Mucosa of gallbladder (tissue), 1 donor: ENCODE data around the gene BCL2L15. TPM values are rescaled to one million over a fixed set of nuclear protein-coding genes. Genes with fewer than 3 reads are reported as not detected.
"Not testable (repeated sequence)": the region's sequence is repeated elsewhere in the genome, so short reads cannot be mapped to it uniquely, and the experiment has no call there.

Source experiments
- DNase-seq: peaks from one replicate; pipeline ENCODE4 v3.0.0-alpha.2; 2020; ENCODE audit warnings: low spot score
- total RNA-seq: library from RNA; stranded (reverse); gene quantifications from one replicate; pipeline ENCODE4 v1.2.1, GENCODE V29; 2021
- donor health status: DM: no; HTN: no; CAD: no.

Gene BCL2L15
- total RNA-seq, 1 donor from 2014 or later: 20.9 TPM

GRCh38 chr1:113871597-113872113 lies 15.7 kb downstream of the BCL2L15 start, which contains the start of gene PTPN22:
Gene PTPN22, minus strand, starts transcription at chr1:113871712.
- DNase-seq: peak; percentile 54

GRCh38 chr1:113870778-113871177 lies 16.6 kb downstream of the BCL2L15 start:
- DNase-seq: no peak

- no peak for DNase-seq
These were observed 18.8 kb downstream of the BCL2L15 start for GRCh38 chr1:113868387-113869083.

- DNase-seq: no peak
These were observed 25.7 kb downstream of the BCL2L15 start for GRCh38 chr1:113861641-113862040.

- no peak for DNase-seq
These were observed 26.5 kb downstream of the BCL2L15 start for GRCh38 chr1:113860891-113861290.

GRCh38 chr1:113859478-113860175 lies 27.8 kb downstream of the BCL2L15 start:
- no peak for DNase-seq

GRCh38 chr1:113858982-113859381 lies 28.4 kb downstream of the BCL2L15 start:
- DNase-seq: no peak

GRCh38 chr1:113858418-113858817 lies 29.0 kb downstream of the BCL2L15 start:
- DNase-seq: no peak

- no peak for DNase-seq
These were observed 29.6 kb downstream of the BCL2L15 start for GRCh38 chr1:113857776-113858175.

GRCh38 chr1:113856401-113856790 lies 31.0 kb downstream of the BCL2L15 start:
- DNase-seq: no peak

GRCh38 chr1:113855630-113856400 lies 31.6 kb downstream of the BCL2L15 start:
- DNase-seq: no peak

GRCh38 chr1:113854234-113854633 lies 33.1 kb downstream of the BCL2L15 start:
- no peak for DNase-seq

- DNase-seq: not testable (repeated sequence)
These were observed 34.7 kb downstream of the BCL2L15 start for GRCh38 chr1:113852694-113853093.

GRCh38 chr1:113850127-113850796 lies 37.1 kb downstream of the BCL2L15 start:
- DNase-seq: no peak

- no peak for DNase-seq
These were observed 38.3 kb downstream of the BCL2L15 start for GRCh38 chr1:113849072-113849471.

GRCh38 chr1:113846391-113847035 lies 40.9 kb downstream of the BCL2L15 start:
- DNase-seq: no peak

- DNase-seq: no peak
These were observed 50.8 kb downstream of the BCL2L15 start for GRCh38 chr1:113836534-113836933.

- peak; percentile 16 for DNase-seq
These were observed 51.6 kb downstream of the BCL2L15 start for GRCh38 chr1:113835686-113836290.

GRCh38 chr1:113834716-113835115 lies 52.7 kb downstream of the BCL2L15 start:
- no peak for DNase-seq
